ENCODE results near the gene VPS9D1.
"Not testable (repeated sequence)": the region's sequence is repeated elsewhere in the genome, so short reads cannot be mapped to it uniquely, and the experiment has no call there.

VPS9D1 gene

GRCh38 chr16:89697161-89697615, 23.5 kb downstream of the VPS9D1 start:
- no peak overlapping the region for H3K27ac ChIP-seq (ENCODE audit: low read depth, low read length)

GRCh38 chr16:89696670-89697128, 24.0 kb downstream of the VPS9D1 start:
- no peaks in the 10 kb centered on the region for H3K9me3 ChIP-seq (ENCODE audit: control insufficient read depth, insufficient read depth, low read depth, low read length)
- peaks cover 56% of the 10 kb centered on the region for H3K36me3 ChIP-seq (ENCODE audit: control insufficient read depth, insufficient read depth, low read length)
- H3K4me3 ChIP-seq (ENCODE audit: low read depth, low read length) = no peak overlapping the region
- no peak overlapping the region for H3K27ac ChIP-seq (ENCODE audit: low read depth, low read length)
- H3K27me3 ChIP-seq (ENCODE audit: control insufficient read depth, insufficient read depth, low read length) = no peaks in the 10 kb centered on the region
- H3K4me1 ChIP-seq (ENCODE audit: control insufficient read depth, insufficient read depth, low read length) = peaks cover 8% of the 10 kb centered on the region
- no peak overlapping the region for H3K9ac ChIP-seq (ENCODE audit: low read length)

More at GRCh38 chr16:89697161-89697615, 23.5 kb downstream of the VPS9D1 start:
- peaks cover 8% of the 10 kb centered on the region for H3K4me1 ChIP-seq (ENCODE audit: control insufficient read depth, insufficient read depth, low read length)
- H3K4me3 ChIP-seq (ENCODE audit: low read depth, low read length) = no peak overlapping the region
- peaks cover 51% of the 10 kb centered on the region for H3K36me3 ChIP-seq (ENCODE audit: control insufficient read depth, insufficient read depth, low read length)
- no peaks in the 10 kb centered on the region for H3K9me3 ChIP-seq (ENCODE audit: control insufficient read depth, insufficient read depth, low read depth, low read length)
- H3K9ac ChIP-seq (ENCODE audit: low read length) = no peak overlapping the region
- no peaks in the 10 kb centered on the region for H3K27me3 ChIP-seq (ENCODE audit: control insufficient read depth, insufficient read depth, low read length)

GRCh38 chr16:89695875-89696669, 24.6 kb downstream of the VPS9D1 start:
- H3K9me3 ChIP-seq (ENCODE audit: control insufficient read depth, insufficient read depth, low read depth, low read length) = no peaks in the 10 kb centered on the region
- H3K9ac ChIP-seq (ENCODE audit: low read length) = no peak overlapping the region
- H3K4me1 ChIP-seq (ENCODE audit: control insufficient read depth, insufficient read depth, low read length) = peaks cover 8% of the 10 kb centered on the region
- no peaks in the 10 kb centered on the region for H3K27me3 ChIP-seq (ENCODE audit: control insufficient read depth, insufficient read depth, low read length)
- H3K4me3 ChIP-seq (ENCODE audit: low read depth, low read length) = no peak overlapping the region
- H3K27ac ChIP-seq (ENCODE audit: low read depth, low read length) = no peak overlapping the region
- H3K36me3 ChIP-seq (ENCODE audit: control insufficient read depth, insufficient read depth, low read length) = peaks cover 62% of the 10 kb centered on the region

DNA sequence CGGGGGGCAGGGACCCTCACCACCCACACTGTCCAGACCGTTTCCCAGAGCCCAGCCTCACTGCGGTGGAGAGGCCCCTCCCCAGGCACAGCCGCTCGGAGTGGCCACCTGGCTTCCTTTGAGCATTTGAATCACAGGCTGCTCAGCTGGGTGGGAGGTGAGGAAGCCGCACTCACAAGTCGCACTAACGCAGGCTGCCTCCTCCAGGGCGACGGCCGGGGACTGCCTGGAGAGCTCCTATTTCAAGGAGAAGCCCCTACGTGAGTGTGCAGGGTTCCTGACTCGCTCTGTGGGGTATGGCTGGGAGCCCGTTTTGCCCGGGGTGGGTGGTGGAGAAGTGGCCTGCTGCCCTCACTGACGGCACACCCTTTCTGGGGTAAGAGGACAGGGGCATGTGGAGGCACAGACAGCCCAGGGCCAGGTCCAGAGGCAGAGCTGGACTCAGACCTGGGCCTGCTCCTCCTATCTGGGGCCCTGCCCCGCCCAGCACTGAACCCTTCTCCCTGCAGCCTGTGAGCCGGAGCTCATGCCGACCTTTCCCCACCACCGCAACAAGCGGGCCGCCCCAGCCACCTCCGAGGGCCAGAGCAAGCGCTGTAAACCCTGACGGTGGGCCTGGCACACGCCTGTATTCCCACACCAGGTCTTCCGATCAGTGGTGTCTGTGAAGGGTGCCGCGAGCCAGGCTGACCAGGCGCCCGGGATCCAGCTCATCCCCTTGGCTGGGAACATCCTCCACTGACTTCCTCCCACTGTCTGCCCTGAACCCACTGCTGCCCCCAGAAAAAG, 25.4 kb downstream of the VPS9D1 start:
- Histone ChIP-seq H3K27ac (ENCODE audit: low read depth, low read length) (no peak overlapping the region), H3K4me1 (ENCODE audit: control insufficient read depth, insufficient read depth, low read length) (peaks cover 3% of the 10 kb centered on the region), H3K27me3 (ENCODE audit: control insufficient read depth, insufficient read depth, low read length) (no peaks in the 10 kb centered on the region), H3K9me3 (ENCODE audit: control insufficient read depth, insufficient read depth, low read depth, low read length) (no peaks in the 10 kb centered on the region), H3K9ac (ENCODE audit: low read length) (no peak overlapping the region), H3K4me3 (ENCODE audit: low read depth, low read length) (no peak overlapping the region), H3K36me3 (ENCODE audit: control insufficient read depth, insufficient read depth, low read length) (peaks cover 68% of the 10 kb centered on the region)

- H3K9ac ChIP-seq (ENCODE audit: low read length); H3K27me3 ChIP-seq (ENCODE audit: control insufficient read depth, insufficient read depth, low read length); H3K4me1 ChIP-seq (ENCODE audit: control insufficient read depth, insufficient read depth, low read length); H3K9me3 ChIP-seq (ENCODE audit: control insufficient read depth, insufficient read depth, low read depth, low read length); H3K27ac ChIP-seq (ENCODE audit: low read depth, low read length); H3K4me3 ChIP-seq (ENCODE audit: low read depth, low read length): not testable (repeated sequence)
- peaks cover 73% of the 10 kb centered on the region for H3K36me3 ChIP-seq (ENCODE audit: control insufficient read depth, insufficient read depth, low read length)
Measured at GRCh38 chr16:89694784-89695085, 26.0 kb downstream of the VPS9D1 start.

DNA sequence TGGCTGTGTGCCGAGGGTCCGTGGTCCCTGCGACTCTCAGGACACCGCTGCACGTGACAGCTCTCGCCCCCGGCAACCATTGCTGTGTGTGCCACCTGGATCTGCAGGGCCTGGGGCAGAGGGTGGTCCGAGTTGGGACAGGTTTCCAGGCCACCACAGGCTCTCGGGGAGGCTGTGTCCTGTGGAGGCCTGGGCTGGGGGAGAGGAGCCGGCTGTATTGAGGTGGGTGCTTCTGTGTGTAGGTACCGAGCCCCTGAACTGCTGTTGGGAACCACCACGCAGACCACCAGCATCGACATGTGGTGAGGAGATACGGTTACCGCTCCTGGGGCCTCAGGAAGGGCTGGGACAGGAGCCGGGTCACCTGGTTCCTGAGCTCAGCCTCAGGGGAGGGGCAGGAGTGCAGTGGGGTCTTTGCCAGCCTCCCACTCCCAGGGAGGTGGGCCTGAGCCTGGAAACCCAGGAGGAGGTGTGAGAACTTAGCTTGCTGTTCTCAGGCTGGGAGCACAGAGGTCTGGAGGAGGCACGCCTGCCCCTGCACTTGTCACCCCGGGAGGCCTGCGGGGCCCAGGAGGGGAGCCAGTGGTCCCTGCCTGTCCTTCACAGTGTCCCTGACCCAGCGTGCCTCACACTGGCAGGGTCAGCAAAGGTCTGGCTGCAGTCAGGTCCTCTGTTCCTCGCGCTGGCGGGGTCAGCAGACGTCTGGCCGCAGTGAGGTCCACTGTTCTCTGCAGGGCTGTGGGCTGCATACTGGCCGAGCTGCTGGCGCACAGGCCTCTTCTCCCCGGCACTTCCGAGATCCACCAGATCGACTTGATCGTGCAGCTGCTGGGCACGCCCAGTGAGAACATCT, 26.5 kb downstream of the VPS9D1 start:
- Histone ChIP-seq H3K9me3 (ENCODE audit: control insufficient read depth, insufficient read depth, low read depth, low read length) (no peaks in the 10 kb centered on the region), H3K4me3 (ENCODE audit: low read depth, low read length) (no peak overlapping the region), H3K4me1 (ENCODE audit: control insufficient read depth, insufficient read depth, low read length) (no peaks in the 10 kb centered on the region), H3K27me3 (ENCODE audit: control insufficient read depth, insufficient read depth, low read length) (no peaks in the 10 kb centered on the region), H3K27ac (ENCODE audit: low read depth, low read length) (no peak overlapping the region), H3K9ac (ENCODE audit: low read length) (no peak overlapping the region), H3K36me3 (ENCODE audit: control insufficient read depth, insufficient read depth, low read length) (peaks cover 77% of the 10 kb centered on the region)

GRCh38 chr16:89693289-89693731, 27.4 kb downstream of the VPS9D1 start:
- Histone ChIP-seq H3K9ac (ENCODE audit: low read length) (no peak overlapping the region), H3K36me3 (ENCODE audit: control insufficient read depth, insufficient read depth, low read length) (peaks cover 80% of the 10 kb centered on the region), H3K27me3 (ENCODE audit: control insufficient read depth, insufficient read depth, low read length) (no peaks in the 10 kb centered on the region), H3K9me3 (ENCODE audit: control insufficient read depth, insufficient read depth, low read depth, low read length) (no peaks in the 10 kb centered on the region), H3K4me3 (ENCODE audit: low read depth, low read length) (no peak overlapping the region), H3K4me1 (ENCODE audit: control insufficient read depth, insufficient read depth, low read length) (no peaks in the 10 kb centered on the region), H3K27ac (ENCODE audit: low read depth, low read length) (no peak overlapping the region)

- H3K9me3 ChIP-seq (ENCODE audit: control insufficient read depth, insufficient read depth, low read depth, low read length) = no peaks in the 10 kb centered on the region
- H3K4me3 ChIP-seq (ENCODE audit: low read depth, low read length) = no peak overlapping the region
- peaks cover 70% of the 10 kb centered on the region for H3K36me3 ChIP-seq (ENCODE audit: control insufficient read depth, insufficient read depth, low read length)
- no peak overlapping the region for H3K27ac ChIP-seq (ENCODE audit: low read depth, low read length)
- no peaks in the 10 kb centered on the region for H3K4me1 ChIP-seq (ENCODE audit: control insufficient read depth, insufficient read depth, low read length)
- no peaks in the 10 kb centered on the region for H3K27me3 ChIP-seq (ENCODE audit: control insufficient read depth, insufficient read depth, low read length)
- H3K9ac ChIP-seq (ENCODE audit: low read length) = no peak overlapping the region
Measured at GRCh38 chr16:89691986-89692569, 28.6 kb downstream of the VPS9D1 start.

DNA sequence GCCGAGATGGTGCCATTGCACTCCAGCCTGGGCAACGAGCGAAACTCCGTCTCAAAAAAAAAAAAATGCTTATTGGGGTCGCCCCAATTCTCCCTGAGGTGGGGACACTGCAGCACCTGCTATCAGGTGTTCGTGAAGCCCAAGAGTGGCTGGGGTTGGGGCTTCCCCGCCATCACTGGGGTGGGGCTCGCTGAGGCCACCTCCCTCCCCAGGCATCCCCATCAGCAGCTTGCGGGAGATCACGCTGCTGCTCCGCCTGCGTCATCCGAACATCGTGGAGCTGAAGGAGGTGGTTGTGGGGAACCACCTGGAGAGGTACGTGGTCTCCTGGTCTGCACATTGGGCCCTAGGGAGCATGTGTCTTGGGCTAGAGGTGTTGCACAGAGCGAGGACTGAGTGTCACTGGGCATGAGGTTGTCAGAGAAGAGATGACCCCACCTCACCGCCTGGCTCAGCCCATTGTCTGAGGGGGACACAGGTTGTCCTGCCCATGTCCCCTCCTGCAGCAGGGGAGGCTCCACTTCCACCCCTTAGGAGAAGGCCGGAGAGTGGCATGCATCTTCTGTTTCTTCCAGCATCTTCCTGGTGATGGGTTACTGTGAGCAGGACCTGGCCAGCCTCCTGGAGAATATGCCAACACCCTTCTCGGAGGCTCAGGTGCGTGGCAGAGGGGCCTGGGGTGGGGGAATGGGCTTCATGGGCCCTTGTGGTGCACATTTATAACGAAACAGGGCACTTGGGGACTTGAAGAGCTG, 29.3 kb downstream of the VPS9D1 start:
- H3K36me3 ChIP-seq (ENCODE audit: control insufficient read depth, insufficient read depth, low read length) = peaks cover 64% of the 10 kb centered on the region

GRCh38 chr16:89690392-89690901, 30.3 kb downstream of the VPS9D1 start:
- Histone ChIP-seq H3K27ac (ENCODE audit: low read depth, low read length) (no peak overlapping the region), H3K36me3 (ENCODE audit: control insufficient read depth, insufficient read depth, low read length) (peaks cover 62% of the 10 kb centered on the region), H3K9me3 (ENCODE audit: control insufficient read depth, insufficient read depth, low read depth, low read length) (peaks cover 5% of the 10 kb centered on the region), H3K4me1 (ENCODE audit: control insufficient read depth, insufficient read depth, low read length) (no peaks in the 10 kb centered on the region), H3K27me3 (ENCODE audit: control insufficient read depth, insufficient read depth, low read length) (no peaks in the 10 kb centered on the region), H3K9ac (ENCODE audit: low read length) (no peak overlapping the region), H3K4me3 (ENCODE audit: low read depth, low read length) (no peak overlapping the region)

More for the DNA sequence above, 29.3 kb downstream of the VPS9D1 start:
- Histone ChIP-seq H3K27ac (ENCODE audit: low read depth, low read length) (no peak overlapping the region), H3K9me3 (ENCODE audit: control insufficient read depth, insufficient read depth, low read depth, low read length) (no peaks in the 10 kb centered on the region), H3K27me3 (ENCODE audit: control insufficient read depth, insufficient read depth, low read length) (no peaks in the 10 kb centered on the region), H3K4me1 (ENCODE audit: control insufficient read depth, insufficient read depth, low read length) (no peaks in the 10 kb centered on the region), H3K4me3 (ENCODE audit: low read depth, low read length) (no peak overlapping the region), H3K9ac (ENCODE audit: low read length) (no peak overlapping the region)

All from HUES6 (cell line).